MM.1S (cell line): Measurements from ENCODE around the gene PPP1R9A.

Experiments
- DNase-seq: peaks from one replicate; pipeline ENCODE4 v3.0.0-alpha.2; 2015
- H2AFZ ChIP-seq: fragments of 300-600 bp; sonication (generic); 2 replicates; pipeline ENCODE4 v1.6.0; 2016; ENCODE audit warnings: antibody characterized with exemption, low read length
- H3F3A ChIP-seq: fragments of 300-600 bp; sonication (generic); 2 replicates; pipeline ENCODE4 v1.6.1; 2016; ENCODE audit warnings: mild to moderate bottlenecking, antibody characterized with exemption, low read length, moderate library complexity, mixed read lengths; ENCODE audit not compliant: insufficient read depth
- H3K27ac ChIP-seq: fragments of 300-600 bp; sonication (generic); 2 replicates; pipeline ENCODE4 v1.5.1; 2016; ENCODE audit warnings: mild to moderate bottlenecking, low read length
- H3K27me3 ChIP-seq: fragments of 300-600 bp; sonication (generic); replicated peaks from 2 replicates; pipeline ENCODE4 v1.6.0; 2016; ENCODE audit warnings: low read length; ENCODE audit not compliant: insufficient read depth
- H3K36me3 ChIP-seq: fragments of 300-600 bp; sonication (generic); replicated peaks from 2 replicates; pipeline ENCODE4 v1.6.1; 2016; ENCODE audit warnings: mild to moderate bottlenecking, low read length, mixed read lengths; ENCODE audit not compliant: insufficient read depth
- H3K4me1 ChIP-seq: fragments of 300-600 bp; sonication (generic); 2 replicates; pipeline ENCODE4 v1.6.1; 2016; ENCODE audit warnings: low read length, mixed read lengths
- H3K4me2 ChIP-seq: fragments of 300-600 bp; sonication (generic); 2 replicates; pipeline ENCODE4 v1.6.0; 2016; ENCODE audit warnings: low read depth, low read length
- H3K4me3 ChIP-seq: fragments of 300-600 bp; sonication (generic); 2 replicates; pipeline ENCODE4 v1.5.1; 2016; ENCODE audit warnings: low read length, mixed read lengths
- H3K79me2 ChIP-seq: fragments of 300-600 bp; sonication (generic); 2 replicates; pipeline ENCODE4 v1.6.1; 2016; ENCODE audit warnings: mixed run types, low read length, mixed read lengths
- H3K9ac ChIP-seq: fragments of 300-600 bp; sonication (generic); 2 replicates; pipeline ENCODE4 v1.6.1; 2016; ENCODE audit warnings: low read length, mixed read lengths
- H3K9me2 ChIP-seq: fragments of 300-600 bp; sonication (generic); replicated peaks from 2 replicates; pipeline ENCODE4 v1.6.1; 2016; ENCODE audit warnings: mild to moderate bottlenecking, low read length, mixed read lengths; ENCODE audit not compliant: insufficient read depth
- H3K9me3 ChIP-seq: fragments of 300-600 bp; sonication (generic); replicated peaks from 2 replicates; pipeline ENCODE4 v1.6.1; 2016; ENCODE audit warnings: mild to moderate bottlenecking, low read length, mixed read lengths; ENCODE audit not compliant: insufficient read depth
- H4K20me1 ChIP-seq: fragments of 300-600 bp; sonication (generic); 2 replicates; pipeline ENCODE4 v1.6.1; 2016; ENCODE audit warnings: mild to moderate bottlenecking, low read length, moderate library complexity, mixed read lengths; ENCODE audit not compliant: insufficient read depth
- EZH2 ChIP-seq: fragments of 300-600 bp; sonication (generic); optimal IDR thresholded peaks from 2 replicates; pipeline ENCODE3; 2017; ENCODE audit warnings: low read depth, mild to moderate bottlenecking, antibody characterized with exemption, low read length, mixed read lengths
- EZH2phosphoT487 ChIP-seq: fragments of 300-600 bp; sonication (generic); IDR thresholded peaks from 2 replicates; pipeline ENCODE4 v1.6.1; 2018; ENCODE audit warnings: antibody characterized with exemption, low read length
- TF ChIP-seq, protein P1 (sequence below): fragments of 300-600 bp; sonication (generic); IDR thresholded peaks from 2 replicates; pipeline ENCODE4 v1.5.1; 2016; ENCODE audit warnings: antibody characterized with exemption, low read length, mixed read lengths

Gene PPP1R9A

DNA sequence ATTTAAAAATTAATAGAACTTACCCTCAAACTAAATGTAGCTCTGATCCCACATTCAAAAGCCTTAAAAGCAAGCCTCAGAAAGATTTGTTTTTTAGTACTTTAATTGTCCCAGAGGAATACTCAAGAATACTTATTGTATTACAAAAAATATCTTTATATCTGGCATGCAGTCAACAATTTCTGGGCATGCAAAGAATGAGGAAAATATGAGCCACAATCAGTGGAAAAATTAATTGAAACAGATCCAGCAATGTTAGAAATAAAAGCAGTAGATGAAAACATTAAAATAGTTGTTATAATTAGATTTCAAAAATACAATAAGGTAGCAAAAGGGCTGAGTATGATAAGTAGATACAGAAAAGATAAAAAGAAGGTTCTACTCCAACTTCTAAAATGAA lies 262.3 kb downstream of the PPP1R9A start:
- H3K9me2 ChIP-seq: no peaks in the 10 kb centered on the region
- no peak overlapping the region for H3K9ac ChIP-seq
- no peak for DNase-seq
- H3F3A ChIP-seq: no peaks in the 10 kb centered on the region
- no peaks in the 10 kb centered on the region for H3K79me2 ChIP-seq
- no peak overlapping the region for H3K4me3 ChIP-seq
- no peaks in the 10 kb centered on the region for H3K4me1 ChIP-seq
- no peak overlapping the region for H3K4me2 ChIP-seq
- H4K20me1 ChIP-seq: no peaks in the 10 kb centered on the region
- no peaks in the 10 kb centered on the region for H3K36me3 ChIP-seq
- no peak overlapping the region for H3K27ac ChIP-seq
- TF ChIP-seq EZH2 (no peak), EZH2phosphoT487 (no peak)
- TF ChIP-seq, protein P1, sequence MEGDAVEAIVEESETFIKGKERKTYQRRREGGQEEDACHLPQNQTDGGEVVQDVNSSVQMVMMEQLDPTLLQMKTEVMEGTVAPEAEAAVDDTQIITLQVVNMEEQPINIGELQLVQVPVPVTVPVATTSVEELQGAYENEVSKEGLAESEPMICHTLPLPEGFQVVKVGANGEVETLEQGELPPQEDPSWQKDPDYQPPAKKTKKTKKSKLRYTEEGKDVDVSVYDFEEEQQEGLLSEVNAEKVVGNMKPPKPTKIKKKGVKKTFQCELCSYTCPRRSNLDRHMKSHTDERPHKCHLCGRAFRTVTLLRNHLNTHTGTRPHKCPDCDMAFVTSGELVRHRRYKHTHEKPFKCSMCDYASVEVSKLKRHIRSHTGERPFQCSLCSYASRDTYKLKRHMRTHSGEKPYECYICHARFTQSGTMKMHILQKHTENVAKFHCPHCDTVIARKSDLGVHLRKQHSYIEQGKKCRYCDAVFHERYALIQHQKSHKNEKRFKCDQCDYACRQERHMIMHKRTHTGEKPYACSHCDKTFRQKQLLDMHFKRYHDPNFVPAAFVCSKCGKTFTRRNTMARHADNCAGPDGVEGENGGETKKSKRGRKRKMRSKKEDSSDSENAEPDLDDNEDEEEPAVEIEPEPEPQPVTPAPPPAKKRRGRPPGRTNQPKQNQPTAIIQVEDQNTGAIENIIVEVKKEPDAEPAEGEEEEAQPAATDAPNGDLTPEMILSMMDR: no peak
- H3K27me3 ChIP-seq: no peaks in the 10 kb centered on the region
- no peak overlapping the region for H2AFZ ChIP-seq
- no peaks in the 10 kb centered on the region for H3K9me3 ChIP-seq

DNA sequence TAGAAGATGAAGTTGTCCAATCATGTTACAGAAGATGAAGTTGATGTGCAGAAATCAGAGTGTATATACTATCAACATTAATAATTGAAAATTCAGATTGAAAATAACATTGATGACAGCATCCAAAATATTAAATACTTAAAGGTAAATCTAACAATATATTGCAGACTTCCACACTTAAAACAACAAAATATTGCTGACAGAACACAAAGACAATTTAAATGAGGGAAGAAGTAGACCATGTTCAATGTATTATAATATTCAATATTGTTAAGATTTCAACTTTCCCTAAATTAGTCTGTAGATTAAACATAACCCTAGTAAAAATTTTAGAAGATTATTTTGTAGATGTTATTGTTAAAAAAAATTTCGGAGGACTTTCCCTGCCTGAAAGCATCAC lies 265.0 kb downstream of the PPP1R9A start:
- H3K9me2 ChIP-seq: no peaks in the 10 kb centered on the region
- H3K36me3 ChIP-seq: no peaks in the 10 kb centered on the region
- H2AFZ ChIP-seq: no peak overlapping the region
- no peak overlapping the region for H3K4me3 ChIP-seq
- no peaks in the 10 kb centered on the region for H3F3A ChIP-seq
- DNase-seq: no peak
- no peaks in the 10 kb centered on the region for H3K27me3 ChIP-seq
- H4K20me1 ChIP-seq: no peaks in the 10 kb centered on the region
- H3K79me2 ChIP-seq: no peaks in the 10 kb centered on the region
- no peaks in the 10 kb centered on the region for H3K9me3 ChIP-seq
- no peaks in the 10 kb centered on the region for H3K4me1 ChIP-seq
- H3K27ac ChIP-seq: no peak overlapping the region
- no peak overlapping the region for H3K9ac ChIP-seq
- no peak for TF ChIP-seq EZH2
- TF ChIP-seq, protein P1: no peak
- no peak for TF ChIP-seq EZH2phosphoT487
- H3K4me2 ChIP-seq: no peak overlapping the region

DNA sequence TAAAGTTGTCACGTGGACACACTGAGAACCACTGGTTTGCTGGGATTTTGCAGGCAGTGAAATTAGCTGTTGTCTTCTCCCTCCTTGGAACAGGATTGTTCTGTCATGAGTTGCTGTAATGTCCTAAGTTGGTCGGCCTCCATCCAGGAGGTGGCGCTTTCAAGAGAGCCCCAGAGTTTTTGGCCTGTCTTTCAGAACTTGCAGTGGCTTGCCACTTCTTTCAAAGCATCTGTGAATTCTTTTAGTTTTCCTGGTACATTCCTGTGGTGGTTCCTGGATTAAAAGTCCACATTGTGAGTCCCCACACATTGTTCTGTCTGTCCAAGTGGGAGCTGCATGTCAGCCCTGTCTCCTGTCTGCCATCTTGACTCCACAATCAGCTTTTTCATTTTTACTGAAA lies 283.1 kb downstream of the PPP1R9A start:
- Histone ChIP-seq H3K4me1 (no peaks in the 10 kb centered on the region), H3F3A (no peaks in the 10 kb centered on the region), H3K9ac (no peak overlapping the region), H3K4me3 (no peak overlapping the region), H3K9me3 (no peaks in the 10 kb centered on the region), H3K79me2 (no peaks in the 10 kb centered on the region), H3K36me3 (no peaks in the 10 kb centered on the region), H3K9me2 (no peaks in the 10 kb centered on the region), H3K4me2 (no peak overlapping the region), H4K20me1 (no peaks in the 10 kb centered on the region), H3K27ac (no peak overlapping the region), H3K27me3 (no peaks in the 10 kb centered on the region), H2AFZ (no peak overlapping the region)
- no peak for DNase-seq
- TF ChIP-seq, protein P1: peak; percentile 26
- no peak for TF ChIP-seq EZH2phosphoT487

DNA sequence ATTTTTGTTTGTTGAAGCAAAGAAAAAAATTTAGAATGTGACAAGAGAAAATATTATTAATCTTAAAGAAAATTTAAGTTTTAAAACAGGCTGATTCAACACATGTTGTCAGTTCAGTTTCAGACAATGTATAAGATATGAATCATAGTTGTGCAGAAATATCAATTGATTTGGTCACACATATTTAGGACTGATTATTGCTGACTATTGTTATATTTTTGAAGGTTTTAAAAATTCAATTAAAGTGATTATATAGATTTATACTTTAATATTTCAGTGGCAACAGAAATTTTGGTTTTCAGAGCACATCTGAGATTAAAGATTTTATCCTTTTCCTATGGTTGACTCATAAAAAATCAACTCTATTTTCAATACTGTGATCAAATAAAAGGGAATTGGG lies 284.4 kb downstream of the PPP1R9A start:
- H3K9ac ChIP-seq: no peak overlapping the region
- H3K9me3 ChIP-seq: no peaks in the 10 kb centered on the region
- no peak for DNase-seq
- no peaks in the 10 kb centered on the region for H3K9me2 ChIP-seq
- H4K20me1 ChIP-seq: no peaks in the 10 kb centered on the region
- H3K79me2 ChIP-seq: no peaks in the 10 kb centered on the region
- H3K27ac ChIP-seq: no peak overlapping the region
- no peaks in the 10 kb centered on the region for H3K27me3 ChIP-seq
- TF ChIP-seq EZH2phosphoT487 (no peak), EZH2 (no peak)
- TF ChIP-seq, protein P1: no peak
- H3K4me1 ChIP-seq: no peaks in the 10 kb centered on the region
- H2AFZ ChIP-seq: no peak overlapping the region
- H3F3A ChIP-seq: no peaks in the 10 kb centered on the region
- no peaks in the 10 kb centered on the region for H3K36me3 ChIP-seq
- no peak overlapping the region for H3K4me2 ChIP-seq
- no peak overlapping the region for H3K4me3 ChIP-seq
